IPS-NIHi7 (cell line): ENCODE measurements around the gene DMRTA2.

Source experiments
- DNase-seq: peaks from one replicate; pipeline ENCODE4 v3.0.0; 2012; ENCODE audit warnings: mixed read lengths; ENCODE audit errors: extremely low spot score

Gene DMRTA2

DNA sequence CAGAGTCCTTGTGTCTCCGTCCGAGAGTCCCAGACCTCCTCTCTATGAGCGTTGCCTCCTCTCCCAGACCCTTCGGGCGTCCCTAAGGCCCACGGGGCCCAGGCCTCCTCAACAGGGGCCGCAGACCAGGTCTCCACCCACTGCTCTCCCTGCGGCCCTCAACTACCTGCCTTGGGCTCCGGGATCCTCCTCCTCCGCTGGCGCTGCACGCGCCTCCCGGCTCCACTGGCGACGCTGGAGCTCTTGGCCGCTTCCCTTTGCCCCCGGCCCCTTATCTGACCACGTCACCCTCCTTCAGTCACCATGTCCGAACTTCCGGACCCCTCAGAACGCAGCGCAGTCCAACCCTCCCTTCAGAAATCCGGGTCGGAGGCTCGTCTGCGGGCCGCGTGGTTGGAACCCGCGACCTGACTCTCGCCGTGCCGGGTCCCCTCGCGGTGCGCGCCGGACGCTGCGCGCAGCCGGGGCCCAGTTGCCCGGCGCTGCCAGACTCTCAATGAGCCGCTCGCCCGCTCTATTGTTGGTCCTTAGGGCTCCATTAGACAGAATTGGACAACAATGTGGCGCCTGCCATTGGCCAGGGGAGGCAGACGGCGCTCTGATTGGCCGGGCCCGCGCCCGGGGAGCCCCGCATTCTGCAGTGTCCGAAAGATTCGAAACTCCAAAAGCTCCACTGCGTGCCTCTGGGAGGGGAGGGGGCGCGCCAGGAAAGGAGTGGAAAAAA, at the start of gene DMRTA2:
TSS of gene DMRTA2 (minus strand) at position 498 of the 724 bp plus-strand sequence. CDS start 1,907 bp downstream, outside the sequence.
- peak; percentile 80 for DNase-seq

DNA sequence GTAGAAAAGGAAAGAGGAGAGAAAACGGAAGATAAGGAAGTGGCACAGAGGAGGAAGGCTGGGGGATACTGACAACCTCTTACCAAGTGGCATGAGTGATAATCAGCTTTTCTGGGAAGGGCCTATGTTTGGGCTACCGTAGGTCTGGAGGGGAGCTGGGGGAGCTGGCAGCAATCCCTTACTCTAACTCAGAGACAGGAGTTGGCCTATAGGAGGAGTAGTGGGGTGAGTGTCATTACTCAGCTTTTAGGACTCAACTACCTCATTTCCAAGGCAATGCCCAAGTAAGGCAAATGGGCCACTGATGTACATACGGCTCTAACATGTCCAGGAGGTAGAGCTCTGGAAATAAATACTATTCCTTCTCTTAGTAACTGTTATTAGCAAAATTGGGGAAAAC, 48.7 kb upstream of the DMRTA2 start:
- peak; percentile 14 for DNase-seq

GRCh38 chr1:50462964-50463363, 39.7 kb upstream of the DMRTA2 start:
- no peak for DNase-seq

DNA sequence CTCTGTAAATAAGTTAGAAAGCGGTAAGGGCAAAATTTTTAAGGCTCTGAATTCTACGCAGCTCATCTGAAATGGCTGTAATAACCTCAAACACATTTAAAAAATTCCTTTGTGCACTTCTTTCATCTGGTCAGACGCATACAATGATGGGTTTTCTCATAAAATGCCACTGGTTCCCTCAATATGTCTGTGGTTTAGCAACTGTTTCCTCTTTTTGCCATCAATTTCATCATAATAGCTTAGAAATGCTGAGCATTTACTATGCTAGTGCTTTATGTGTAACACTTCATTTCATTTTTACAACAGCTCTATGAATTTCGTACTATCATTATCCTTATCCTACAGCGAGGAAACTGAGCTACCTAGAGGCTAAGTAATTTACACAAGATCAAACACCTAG, 35.3 kb upstream of the DMRTA2 start:
- no peak for DNase-seq

GRCh38 chr1:50454911-50455310, 31.7 kb upstream of the DMRTA2 start:
- no peak for DNase-seq

GRCh38 chr1:50453266-50453665, 30.0 kb upstream of the DMRTA2 start:
- no peak for DNase-seq

DNA sequence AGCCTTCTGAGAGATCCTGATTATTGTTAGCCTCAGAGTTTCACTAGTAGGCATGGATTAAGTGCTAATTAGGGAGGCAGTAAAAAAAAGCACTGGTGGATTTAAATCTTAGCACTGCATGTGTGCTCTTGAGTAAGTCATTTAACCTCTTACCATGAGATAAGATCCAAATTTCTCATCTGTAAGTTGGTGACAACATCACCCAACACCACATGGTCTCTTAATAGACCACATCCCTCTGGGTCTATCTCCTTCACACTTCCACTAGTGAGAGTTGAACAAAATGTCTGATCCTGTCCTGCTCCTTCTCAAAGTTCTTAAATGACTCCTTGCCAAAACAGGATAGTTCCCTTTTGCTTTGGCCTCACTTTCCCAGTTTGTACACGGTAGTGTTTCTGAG, 29.5 kb upstream of the DMRTA2 start:
- DNase-seq, result no peak

- no peak for DNase-seq
Observed at GRCh38 chr1:50450861-50451653, 27.8 kb upstream of the DMRTA2 start.

DNA sequence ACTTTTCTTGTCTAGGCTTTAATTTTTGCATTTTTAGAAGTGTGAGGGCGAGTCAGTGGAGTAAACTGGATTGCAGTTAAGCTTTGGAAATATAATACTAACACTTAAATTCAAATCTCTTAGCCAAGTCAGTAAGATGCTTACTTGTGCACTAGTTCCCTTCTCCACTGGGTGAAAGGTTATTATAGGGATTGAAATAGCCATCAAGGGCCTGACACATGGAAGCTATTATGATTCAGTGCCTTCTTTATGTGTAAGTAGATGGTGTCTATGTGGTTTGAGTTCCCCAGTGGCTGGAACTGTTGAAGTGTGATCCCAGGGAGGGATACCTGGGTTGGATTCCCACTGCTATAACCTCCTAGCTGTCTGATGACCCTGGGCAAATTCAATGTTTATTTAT, 24.7 kb upstream of the DMRTA2 start:
- DNase-seq, result no peak

DNA sequence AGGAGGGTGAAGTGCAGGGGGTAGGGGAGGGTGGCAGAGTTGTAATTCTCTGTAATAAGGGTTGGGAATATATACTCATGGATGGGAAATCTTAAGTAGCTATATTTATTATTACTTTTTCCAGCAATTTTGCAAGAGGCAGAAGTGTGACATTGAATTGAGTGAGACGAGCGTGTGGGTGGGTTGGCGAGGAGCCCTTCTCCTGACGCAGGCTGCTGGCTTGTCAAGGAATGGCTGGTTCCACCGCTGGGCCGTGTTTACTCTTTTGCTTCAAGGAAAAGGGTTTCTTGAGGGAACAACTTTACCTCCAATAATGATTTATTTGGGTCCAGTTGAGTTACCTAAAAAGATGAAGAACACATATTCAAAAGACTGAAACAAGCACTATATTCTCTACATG, 17.9 kb upstream of the DMRTA2 start:
- DNase-seq, result no peak

GRCh38 chr1:50438945-50439344, 15.7 kb upstream of the DMRTA2 start:
- peak; percentile 26 for DNase-seq

DNA sequence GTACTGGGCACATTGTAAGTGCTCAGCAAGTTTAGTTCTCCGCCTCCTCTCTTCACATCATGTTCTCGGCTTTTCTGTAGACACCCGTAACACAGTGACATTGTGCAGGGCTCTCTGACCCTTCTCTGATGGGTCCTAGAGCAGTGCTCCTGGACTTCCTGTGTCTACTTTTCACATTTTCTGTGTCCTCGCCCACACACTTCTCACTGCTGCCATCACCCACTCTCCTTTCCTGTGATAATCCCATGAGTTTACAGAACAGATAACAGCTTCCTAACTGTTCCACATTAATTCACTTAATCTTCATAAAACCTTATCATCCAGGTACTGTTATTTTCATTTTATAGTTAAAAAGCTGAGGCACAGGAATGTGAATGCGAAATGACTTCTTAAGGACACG, 13.2 kb upstream of the DMRTA2 start:
- DNase-seq, result no peak

DNA sequence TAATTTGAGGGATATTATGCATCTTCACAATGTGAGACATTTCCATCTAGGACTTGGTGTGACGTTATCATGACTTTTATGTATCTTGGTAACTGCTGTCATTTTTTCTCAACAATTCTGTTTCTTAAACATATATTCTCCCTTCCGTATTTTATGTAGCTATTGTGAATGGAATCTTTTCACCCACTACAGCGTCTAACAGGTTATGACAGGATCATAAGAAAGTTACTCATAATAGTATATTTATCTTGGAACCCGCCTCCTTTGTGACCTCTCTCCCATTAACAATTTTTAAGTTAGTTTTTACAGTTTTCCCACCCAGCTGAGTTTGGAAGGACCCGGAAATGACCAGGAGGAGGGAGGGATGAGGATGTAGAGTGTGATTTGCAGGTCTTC, 6.8 kb upstream of the DMRTA2 start:
- DNase-seq, result no peak

DNA sequence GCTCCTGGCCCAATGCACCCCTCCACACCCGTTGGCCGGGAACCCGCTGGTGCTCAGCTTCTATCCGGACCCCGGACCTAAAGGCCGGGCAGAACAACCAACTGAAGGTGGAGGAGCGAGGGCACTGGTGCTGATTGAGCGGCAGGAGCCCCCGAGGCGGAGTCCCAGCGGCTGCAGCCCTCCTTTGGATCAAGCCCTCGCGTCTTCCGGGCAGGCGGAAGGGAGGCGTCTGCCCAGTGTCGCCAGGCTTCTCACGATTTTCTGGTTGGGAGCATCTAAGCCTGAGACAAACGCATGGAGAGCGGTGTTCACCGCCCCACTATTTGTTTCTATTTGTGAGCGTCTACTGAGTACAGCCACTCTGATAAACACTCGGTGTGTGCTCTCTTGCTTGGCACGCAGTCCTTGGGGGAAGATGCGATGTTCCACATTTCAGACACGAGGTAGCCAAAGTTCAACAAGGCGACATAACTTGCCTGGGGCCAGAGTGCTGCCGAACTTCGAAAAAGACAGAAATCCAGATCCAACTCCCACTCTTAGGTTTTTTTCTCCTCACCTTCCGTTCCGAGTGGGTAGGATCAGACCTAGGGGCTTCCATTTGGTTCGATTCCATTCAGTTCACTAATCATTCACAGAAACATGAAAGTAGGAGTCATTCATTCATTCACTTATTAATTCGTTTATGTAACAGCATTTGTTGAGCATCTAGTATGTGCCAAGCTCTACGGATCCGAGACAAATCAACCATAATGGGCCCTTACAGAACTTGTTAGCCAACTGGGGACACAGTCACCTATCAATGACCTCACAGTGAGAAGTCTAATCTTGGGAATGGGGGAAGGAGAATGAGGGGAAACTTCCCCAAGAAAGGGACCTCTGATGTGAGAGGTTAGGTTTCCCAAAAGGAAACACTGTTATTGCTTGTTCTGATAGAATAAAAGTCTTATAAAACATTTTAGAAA, 4.9 kb upstream of the DMRTA2 start:
- DNase-seq, result peak; percentile 60

DNA sequence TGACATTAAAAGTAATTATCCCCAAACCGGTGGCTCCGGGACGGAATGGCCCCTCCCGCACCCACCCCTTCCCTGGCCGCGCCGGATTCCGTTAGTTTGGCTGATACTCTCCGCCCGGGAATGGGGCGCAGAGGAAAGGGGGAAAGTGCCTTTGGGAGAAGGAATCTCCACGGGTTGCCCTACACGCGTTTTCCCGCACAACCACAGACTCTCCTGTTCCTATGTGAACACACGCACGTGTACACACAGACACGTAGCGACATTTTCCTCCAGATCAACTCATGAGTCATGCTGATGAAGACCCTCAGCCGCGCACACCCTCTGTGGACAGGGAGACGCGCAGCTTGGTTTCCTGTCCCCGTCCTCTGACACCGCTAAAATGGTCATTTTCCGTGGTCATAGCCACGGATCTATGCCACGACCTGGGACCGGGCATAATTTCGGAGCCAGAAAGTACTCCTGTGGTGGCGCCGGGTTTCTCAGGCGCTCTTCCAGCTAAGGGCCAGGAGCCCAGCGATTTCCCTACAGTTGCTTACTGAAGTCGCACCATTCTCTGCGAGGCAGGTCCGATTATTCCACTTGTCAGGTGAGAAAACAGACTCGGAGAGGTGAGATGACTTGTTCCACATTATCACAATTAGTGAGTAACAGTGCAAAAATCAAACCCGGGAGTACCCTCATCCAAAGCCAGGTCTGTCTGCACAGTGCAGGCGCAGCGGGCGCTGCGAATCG, 4.0 kb upstream of the DMRTA2 start:
- no peak for DNase-seq

DNA sequence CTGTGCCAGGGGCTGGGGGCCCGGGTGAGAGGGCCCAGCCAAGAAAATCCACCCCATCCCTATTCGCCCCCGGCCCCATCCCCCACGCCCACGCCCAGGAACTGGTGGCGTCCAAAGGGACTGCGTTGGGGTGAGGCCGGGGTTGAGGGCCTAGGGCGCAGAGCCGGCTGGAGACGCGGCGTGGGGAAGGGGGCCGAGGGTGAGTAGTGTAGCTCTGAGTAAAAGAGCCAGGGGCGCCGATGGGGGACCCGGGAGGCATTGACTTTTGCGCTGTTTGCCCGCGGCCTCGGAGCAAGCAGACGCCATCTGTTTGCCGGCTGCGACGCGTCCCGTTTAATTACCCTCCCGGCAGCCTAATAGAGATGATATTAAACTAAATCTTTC, 3.5 kb upstream of the DMRTA2 start:
- no peak for DNase-seq

GRCh38 chr1:50426108-50426700, 3.0 kb upstream of the DMRTA2 start:
- DNase-seq, result no peak

DNA sequence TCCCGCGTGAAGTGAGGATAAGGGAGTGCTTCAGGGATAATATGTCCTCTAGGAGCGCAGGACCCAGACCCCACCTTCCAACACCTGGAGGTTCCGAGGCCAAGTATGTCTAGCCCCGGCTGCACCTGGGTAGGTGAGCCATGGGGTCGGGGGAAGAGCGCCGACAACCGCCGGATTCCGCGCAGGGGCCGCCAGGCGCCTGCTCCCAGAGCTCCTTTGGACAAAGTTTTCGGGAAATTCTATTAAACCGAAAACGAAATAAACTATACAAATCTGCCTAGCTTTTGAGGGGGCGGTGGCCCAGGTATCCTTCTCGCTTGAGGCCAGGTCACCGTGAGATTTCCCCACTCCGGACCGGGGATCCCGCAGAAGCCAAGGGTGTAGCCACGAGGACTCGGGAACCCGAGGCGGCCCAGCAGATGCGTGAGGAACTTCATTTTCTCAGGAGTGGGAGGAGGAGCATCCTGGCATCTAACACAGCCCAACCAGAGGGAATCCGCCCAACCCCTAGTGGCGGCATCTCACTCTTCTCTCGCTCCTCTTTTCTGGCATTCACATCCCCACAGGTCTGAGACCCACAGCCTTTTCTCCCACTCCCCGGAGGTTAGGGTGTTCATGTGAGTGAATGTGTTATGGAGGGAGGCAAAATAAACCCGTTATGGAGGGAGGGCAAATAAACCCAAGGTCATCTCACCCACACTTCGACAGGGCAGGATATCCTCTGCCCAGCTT, 2.3 kb upstream of the DMRTA2 start:
- peak; percentile 56 for DNase-seq

GRCh38 chr1:50424884-50425375, 1.7 kb upstream of the DMRTA2 start:
- no peak for DNase-seq
